T-cell (primary cell): ENCODE results near the gene PPP1R8. TPM values are rescaled to one million over a fixed set of nuclear protein-coding genes. Genes with fewer than 3 reads are reported as not detected.

Source experiments
- ATAC-seq, 4 experiments: fragments of 200-7000 bp in 3 of 4; fragments of 150-1000 bp in 1 of 4; cut with Tn5 transposase; replicated peaks in 1 of 4; 1 replicate in 3 of 4; 2 replicates in 1 of 4; pipeline ENCODE4 v1.10.0; 2021; ENCODE audit warnings: moderate library complexity in 3 of 4, mild to moderate bottlenecking in 2 of 4, moderate number of reproducible peaks in 1 of 4
- CTCF ChIA-PET, 2 donors: fragments of 300-600 bp; sonication (Branson Sonifier 250); formaldehyde crosslinking; loops; one replicate each; lab custom pipeline; 2022; ENCODE audit warnings: antibody characterized with exemption in 2 of 2; lab: Charles Lee
- POLR2A ChIA-PET, 2 donors: fragments of 300-600 bp; sonication (Branson Sonifier 250); formaldehyde crosslinking; loops; one replicate each; lab custom pipeline; 2022; ENCODE audit warnings: antibody characterized with exemption in 2 of 2; lab: Charles Lee
- DNase-seq, 35 experiments: peaks; one replicate each; pipeline versions ENCODE4 v3.0.0 to v3.0.0-alpha.2; 2013 to 2023
- H3K27ac ChIP-seq: one replicate; pipeline ENCODE4 v1.5.1; 2013; ENCODE audit warnings: low read length
- H3K27me3 ChIP-seq, 2 experiments: replicated peaks in 1 of 2; 1 replicate in 1 of 2; 2 replicates in 1 of 2; pipeline versions ENCODE4 v1.6.1 to v1.7.0; 2013; ENCODE audit warnings: low read length in 1 of 2, mixed read lengths in 1 of 2; ENCODE audit not compliant: control insufficient read depth in 2 of 2, insufficient read depth in 2 of 2; ENCODE audit errors: extremely low read depth in 1 of 2
- H3K36me3 ChIP-seq, 2 donors: 1 replicate in 1 of 2; 2 replicates in 1 of 2; pipeline versions ENCODE4 v1.6.1 to v1.7.0; 2013; ENCODE audit warnings: low read length in 1 of 2; ENCODE audit not compliant: control insufficient read depth in 2 of 2, insufficient read depth in 1 of 2; ENCODE audit errors: extremely low read depth in 1 of 2
- H3K4me1 ChIP-seq, 2 experiments: 1 replicate in 1 of 2; 2 replicates in 1 of 2; pipeline versions ENCODE4 v1.6.1 to v1.7.0; 2013; ENCODE audit warnings: low read length in 2 of 2, mixed read lengths in 1 of 2; ENCODE audit not compliant: insufficient read depth in 2 of 2, control insufficient read depth in 1 of 2; ENCODE audit errors: extremely low read depth in 1 of 2
- H3K4me3 ChIP-seq, 2 donors: 1 replicate in 1 of 2; 2 replicates in 1 of 2; pipeline versions ENCODE4 v1.5.1 to v1.7.0; 2013; ENCODE audit warnings: mild to moderate bottlenecking in 2 of 2, low read length in 1 of 2, moderate library complexity in 1 of 2; ENCODE audit not compliant: control insufficient read depth in 1 of 2; ENCODE audit errors: extremely low read depth in 1 of 2
- H3K9me3 ChIP-seq: 2 replicates; pipeline ENCODE4 v1.7.0; 2013
- H3K27ac Mint-ChIP-seq, 2 donors: one replicate each; pipeline ENCODE4 v1.8.0; 2020 to 2021; ENCODE audit warnings: mild to moderate bottlenecking in 2 of 2, mixed read lengths in 2 of 2
- H3K27me3 Mint-ChIP-seq, 2 donors: one replicate each; pipeline ENCODE4 v1.8.0; 2021 to 2022; ENCODE audit warnings: mixed read lengths in 2 of 2
- H3K36me3 Mint-ChIP-seq: one replicate; pipeline ENCODE4 v1.8.0; 2021; ENCODE audit warnings: mixed read lengths
- H3K4me1 Mint-ChIP-seq, 3 donors: one replicate each; pipeline ENCODE4 v1.8.0; 2020 to 2022; ENCODE audit warnings: mixed read lengths in 3 of 3, mild to moderate bottlenecking in 1 of 3
- H3K4me3 Mint-ChIP-seq, 3 donors: one replicate each; pipeline ENCODE4 v1.8.0; 2020 to 2022; ENCODE audit warnings: mild to moderate bottlenecking in 3 of 3, mixed read lengths in 3 of 3, moderate library complexity in 3 of 3
- H3K9me3 Mint-ChIP-seq, 3 donors: one replicate each; pipeline ENCODE4 v1.8.0; 2020 to 2022; ENCODE audit warnings: mixed read lengths in 3 of 3
- WGBS: methylation state at CpG from one replicate; pipeline ENCODE4 v1.1.5; 2013; ENCODE audit warnings: missing lambda C conversion rate; ENCODE audit not compliant: insufficient coverage; 5-methylcytosine and 5-hydroxymethylcytosine counted together
- total RNA-seq, 35 experiments: library from RNA in 6 of 35; stranded (reverse) in 6 of 35; fragments of 120-200 nt in 1 of 35; gene quantifications; one replicate each; pipeline versions ENCODE4 v1.2.1 to v1.2.4 and lab custom pipeline; 2013 to 2026

PPP1R8 gene
- 10 to 100 TPM; 20.5 to 48.1 (median 40.5) TPM for total RNA-seq
- total RNA-seq (2013), result 50.9 TPM
- 33.9 to 122 (median 72.5) reads per million in 29 experiments for total RNA-seq (lab: John Stamatoyannopoulos, UW)

GRCh38 chr1:27830621-27831440 is at the start of gene PPP1R8:
Gene PPP1R8, plus strand, starts transcription at chr1:27830782. Its CDS starts 54 bp downstream, at chr1:27830836.
- Mint-ChIP-seq H3K36me3 (peaks cover 6% of the 10 kb centered on the region), H3K9me3 (no peaks in the 10 kb centered on the region), H3K27me3 (no peaks in the 10 kb centered on the region), H3K4me3 (peak within 1 kb of the TSS; percentile 91 to 97 (median 93)), H3K27ac (peak within 1 kb of the TSS; percentile 89 to 92), H3K4me1 (peaks cover 12 to 45% (median 43%) of the 10 kb centered on the region in 3 donors)
- Histone ChIP-seq H3K4me3 (peak within 1 kb of the TSS; percentile 77 to 92), H3K27me3 (no peaks in the 10 kb centered on the region), H3K36me3 (peaks cover 0 to 19% of the 10 kb centered on the region in 2 donors), H3K9me3 (no peaks in the 10 kb centered on the region), H3K27ac (peak within 1 kb of the TSS; percentile 71), H3K4me1 (peaks cover 14 to 17% of the 10 kb centered on the region in 2 experiments)
- CTCF ChIA-PET, result interaction anchor here (0.5 to 0.6 kb wide), 3 partner anchors 93 to 167 kb away, joined by 3 to 7 read pairs (median 4); partner anchors contain the start of gene FAM76A (in 1 of the 2)
- POLR2A ChIA-PET, result interaction anchor here (0.6 to 0.9 kb wide), 2 partner anchors 413 to 551 kb away, joined by 3 read pairs; no protein-coding TSS in a partner anchor
- DNase-seq, result peak; percentile 72 to 94 (median 86)
- WGBS, result under 1% methylated on average over 59 of the region's 60 CpGs
- ATAC-seq, result peak; percentile 100

DNA sequence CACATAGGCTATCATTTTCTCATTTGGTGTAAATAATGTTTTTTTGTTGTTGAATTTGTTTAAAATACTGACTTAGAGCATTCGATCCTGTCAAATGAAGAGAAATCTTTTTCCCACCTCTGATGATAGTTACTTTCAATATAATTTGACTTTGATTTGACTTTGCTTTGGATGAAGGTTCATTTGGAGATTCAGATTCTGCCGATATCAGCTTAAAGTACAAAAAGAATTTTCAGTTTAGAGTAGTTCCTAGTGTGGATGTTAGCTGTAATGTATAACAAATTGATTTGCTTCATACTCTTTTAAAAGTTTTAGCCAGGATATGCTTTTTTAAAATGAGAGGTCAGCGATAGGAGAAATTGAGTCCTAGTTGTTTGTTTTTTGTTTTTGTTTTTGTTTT is 47.6 kb upstream of the PPP1R8 start:
- 100% methylated on average over 1 of the region's 3 CpGs for WGBS
- H3K9me3 Mint-ChIP-seq, result no peaks in the 10 kb centered on the region
- no peak overlapping the region for H3K4me3 Mint-ChIP-seq
- H3K4me3 ChIP-seq, result no peak overlapping the region
- H3K4me1 ChIP-seq, result no peaks in the 10 kb centered on the region
- H3K9me3 ChIP-seq, result no peaks in the 10 kb centered on the region
- DNase-seq, result no peak
- peaks cover 27 to 39% (median 31%) of the 10 kb centered on the region in 3 donors for H3K4me1 Mint-ChIP-seq
- no peak for ATAC-seq
- CTCF ChIA-PET, result no interaction called here
- H3K36me3 ChIP-seq, result peaks cover 0 to 7% of the 10 kb centered on the region in 2 donors
- no peak overlapping the region for H3K27ac ChIP-seq
- H3K27me3 Mint-ChIP-seq, result no peaks in the 10 kb centered on the region
- H3K27ac Mint-ChIP-seq, result peak overlapping the region in 1 of 2 donors; percentile 17
- no peaks in the 10 kb centered on the region for H3K27me3 ChIP-seq
- POLR2A ChIA-PET, result no interaction called here
- H3K36me3 Mint-ChIP-seq, result peaks cover 4% of the 10 kb centered on the region

- CTCF ChIA-PET, result no interaction called here
- Histone ChIP-seq H3K36me3 (peaks cover under 1 to 15% of the 10 kb centered on the region in 2 donors), H3K4me1 (no peaks in the 10 kb centered on the region), H3K4me3 (no peak overlapping the region), H3K27ac (no peak overlapping the region), H3K27me3 (no peaks in the 10 kb centered on the region), H3K9me3 (no peaks in the 10 kb centered on the region)
- POLR2A ChIA-PET, result interaction anchor here (0.5 to 0.7 kb wide), 2 partner anchors 14 to 1230 kb away, joined by 3 to 4 read pairs; no protein-coding TSS in a partner anchor
- Mint-ChIP-seq H3K4me1 (peaks cover 26 to 32% (median 26%) of the 10 kb centered on the region in 3 donors), H3K36me3 (peaks cover 15% of the 10 kb centered on the region), H3K9me3 (no peaks in the 10 kb centered on the region), H3K4me3 (no peak overlapping the region), H3K27ac (no peak overlapping the region), H3K27me3 (no peaks in the 10 kb centered on the region)
- ATAC-seq (no peak), DNase-seq (no peak)
- WGBS, result no CpG with 5 or more reads among the region's 1 CpG
Observed at GRCh38 chr1:27784700-27785099, 45.9 kb upstream of the PPP1R8 start.

DNA sequence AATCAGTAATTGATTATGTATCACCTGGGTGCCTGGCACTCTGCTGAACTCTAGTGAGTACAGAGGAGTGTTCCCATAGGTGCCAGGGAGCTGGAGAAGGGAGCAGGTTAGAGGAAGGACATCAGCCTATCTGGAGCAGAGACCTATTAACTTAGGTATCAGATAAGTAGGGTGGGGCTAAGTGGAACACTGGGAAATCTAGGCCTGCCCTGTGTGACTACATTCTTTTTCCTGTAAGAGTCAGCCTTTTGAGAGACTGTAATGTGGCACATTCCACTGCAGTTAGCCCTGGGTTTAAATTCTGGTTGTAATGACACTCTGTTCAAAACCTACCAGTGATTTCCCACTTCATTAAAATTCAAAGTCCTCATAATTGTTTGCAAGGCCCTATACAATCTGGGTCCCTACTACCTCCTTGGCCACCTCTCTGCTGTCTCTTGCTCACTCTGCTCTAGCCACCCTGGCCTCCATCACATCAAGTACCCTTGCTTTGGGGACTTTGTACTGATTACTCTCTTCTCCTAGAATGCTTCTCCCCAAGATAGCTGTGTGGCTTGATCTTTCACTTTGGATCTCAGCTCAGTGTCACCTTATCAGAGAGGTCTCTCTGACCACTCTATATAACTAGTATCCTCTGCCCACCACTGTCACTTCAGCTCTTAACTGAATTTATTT is 44.7 kb upstream of the PPP1R8 start:
- no peak for DNase-seq
- no peaks in the 10 kb centered on the region for H3K9me3 ChIP-seq
- no peak overlapping the region for H3K4me3 ChIP-seq
- Mint-ChIP-seq H3K27ac (peak overlapping the region; percentile 20 to 75), H3K9me3 (no peaks in the 10 kb centered on the region), H3K36me3 (peaks cover 22% of the 10 kb centered on the region), H3K27me3 (no peaks in the 10 kb centered on the region), H3K4me1 (peaks cover 26% of the 10 kb centered on the region in 3 donors), H3K4me3 (no peak overlapping the region)
- peaks cover 5 to 20% of the 10 kb centered on the region in 2 donors for H3K36me3 ChIP-seq
- POLR2A ChIA-PET, result no interaction called here
- no peaks in the 10 kb centered on the region for H3K4me1 ChIP-seq
- ATAC-seq, result no peak
- H3K27ac ChIP-seq, result no peak overlapping the region
- no peaks in the 10 kb centered on the region for H3K27me3 ChIP-seq
- CTCF ChIA-PET, result interaction anchor here in 1 of 2 donors (0.6 to 1.1 kb wide), 2 partner anchors 12 to 1279 kb away, joined by 3 read pairs; no protein-coding TSS in a partner anchor

GRCh38 chr1:27787895-27788294 is 42.7 kb upstream of the PPP1R8 start:
- H3K27ac Mint-ChIP-seq, result peak overlapping the region in 1 of 2 donors; percentile 41
- ATAC-seq (no peak), DNase-seq (no peak)
- Histone ChIP-seq H3K27ac (no peak overlapping the region), H3K4me3 (no peak overlapping the region), H3K4me1 (no peaks in the 10 kb centered on the region), H3K9me3 (no peaks in the 10 kb centered on the region), H3K36me3 (peaks cover 5 to 27% of the 10 kb centered on the region in 2 donors), H3K27me3 (no peaks in the 10 kb centered on the region)
- H3K4me3 Mint-ChIP-seq, result no peak overlapping the region
- ChIA-PET CTCF (no interaction called here), POLR2A (interaction anchor here in 1 of 2 donors (0.5 kb wide), 1 partner anchor 882 kb away, joined by 4 read pairs; no protein-coding TSS in a partner anchor)
- peaks cover 28% of the 10 kb centered on the region for H3K36me3 Mint-ChIP-seq
- no peaks in the 10 kb centered on the region for H3K27me3 Mint-ChIP-seq
- H3K4me1 Mint-ChIP-seq, result peaks cover 20 to 22% (median 21%) of the 10 kb centered on the region in 3 donors
- H3K9me3 Mint-ChIP-seq, result no peaks in the 10 kb centered on the region

GRCh38 chr1:27789540-27790041 is 41.0 kb upstream of the PPP1R8 start:
- peaks cover 17 to 20% (median 20%) of the 10 kb centered on the region in 3 donors for H3K4me1 Mint-ChIP-seq
- H3K4me1 ChIP-seq, result no peaks in the 10 kb centered on the region
- H3K9me3 Mint-ChIP-seq, result no peaks in the 10 kb centered on the region
- no peaks in the 10 kb centered on the region for H3K9me3 ChIP-seq
- CTCF ChIA-PET, result interaction anchor here in 1 of 2 donors (0.5 kb wide), 1 partner anchor 427 kb away, joined by 3 read pairs; no protein-coding TSS in a partner anchor
- H3K4me3 ChIP-seq, result no peak overlapping the region
- ATAC-seq (no peak), DNase-seq (no peak)
- 86% methylated on average over 1 of the region's 4 CpGs for WGBS
- H3K27ac Mint-ChIP-seq, result no peak overlapping the region
- H3K27me3 ChIP-seq, result no peaks in the 10 kb centered on the region
- no peak overlapping the region for H3K27ac ChIP-seq
- H3K36me3 Mint-ChIP-seq, result peaks cover 40% of the 10 kb centered on the region
- POLR2A ChIA-PET, result interaction anchor here in 1 of 2 donors (0.6 kb wide), 1 partner anchor 10 kb away, joined by 6 read pairs; no protein-coding TSS in a partner anchor
- H3K4me3 Mint-ChIP-seq, result no peak overlapping the region
- H3K36me3 ChIP-seq, result peaks cover 5 to 44% of the 10 kb centered on the region in 2 donors
- no peaks in the 10 kb centered on the region for H3K27me3 Mint-ChIP-seq
